ENCODE measurements around the gene HLF. TPM values are rescaled to one million over a fixed set of nuclear protein-coding genes. Genes with fewer than 3 reads are reported as not detected.
"Not testable (repeated sequence)": the region's sequence is repeated elsewhere in the genome, so short reads cannot be mapped to it uniquely, and the experiment has no call there.

The HLF gene
- total RNA-seq, 5 donors from 2014 or later (not counting 1 experiment from before 2014, with no cell fraction given), result 0.55 to 5.2 (median 2.5) TPM

DNA sequence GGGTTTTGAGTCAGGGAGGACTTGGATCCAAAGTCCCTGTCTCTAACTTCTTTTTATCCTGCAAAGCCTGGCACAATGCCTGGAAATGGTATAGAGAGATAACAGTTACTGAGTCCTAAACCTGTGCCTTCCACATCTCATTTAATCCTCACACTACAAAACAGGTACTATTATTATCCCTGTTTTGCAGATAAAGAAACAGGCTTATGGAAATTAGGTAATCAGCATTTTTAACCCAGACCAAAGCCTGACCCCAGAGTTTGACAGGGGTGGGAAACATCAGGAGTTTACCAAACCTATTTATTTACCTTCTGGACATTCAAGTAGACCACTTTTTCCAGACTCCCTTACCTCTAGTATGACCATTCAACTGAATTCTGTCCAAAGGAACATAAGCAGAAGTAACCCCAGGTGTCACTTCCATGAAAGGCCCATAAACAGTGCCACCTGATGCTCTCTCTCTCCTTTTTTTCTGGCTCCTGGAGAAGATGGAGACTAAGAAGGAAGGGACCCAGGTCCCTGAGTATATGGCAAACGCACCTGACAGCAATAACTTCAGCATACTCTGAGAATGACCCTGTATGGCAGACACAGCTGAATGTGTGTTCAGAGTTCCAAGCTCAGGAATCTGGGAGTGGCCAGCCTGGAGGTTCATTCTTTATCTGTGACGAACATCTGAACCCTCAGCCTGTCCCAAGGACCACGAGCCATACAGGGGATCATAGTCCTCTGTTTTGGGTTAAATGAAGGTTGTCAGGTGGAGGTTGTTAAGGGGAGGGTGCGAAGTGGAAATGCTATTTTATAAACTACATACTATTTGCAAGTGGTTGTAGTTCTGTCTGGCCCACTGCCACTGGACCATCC, 62.7 kb downstream of the HLF start:
- POLR2A ChIA-PET, result no interaction called here
- H3K4me3 ChIP-seq (ENCODE audit: control insufficient read depth in 1 of 2, extremely low read depth in 1 of 2, low read length in 1 of 2), result no peak overlapping the region
- no peak for ATAC-seq (replicated peaks in 1 of 4)
- Mint-ChIP-seq H3K36me3 (no peaks in the 10 kb centered on the region), H3K4me1 (peaks cover 0 to 3% (median 0%) of the 10 kb centered on the region in 3 donors), H3K27ac (no peak overlapping the region), H3K9me3 (peaks cover 0 to 8% (median 2%) of the 10 kb centered on the region in 3 donors), H3K4me3 (no peak overlapping the region), H3K27me3 (peaks cover 0 to 6% of the 10 kb centered on the region in 2 donors)
- CTCF ChIA-PET, result no interaction called here
- H3K36me3 ChIP-seq (ENCODE audit: control insufficient read depth in 2 of 2, extremely low read depth in 1 of 2, insufficient read depth in 1 of 2, low read length in 1 of 2), result no peaks in the 10 kb centered on the region
- DNase-seq, result no peak
- WGBS (ENCODE audit: insufficient coverage), result no CpG with 5 or more reads among the region's 4 CpGs
- H3K27ac ChIP-seq (ENCODE audit: low read length), result no peak overlapping the region
- no peaks in the 10 kb centered on the region for H3K4me1 ChIP-seq (ENCODE audit: control insufficient read depth in 1 of 2, extremely low read depth in 1 of 2, insufficient read depth in 2 of 2, low read length in 2 of 2)
- no peaks in the 10 kb centered on the region for H3K9me3 ChIP-seq
- H3K27me3 ChIP-seq (replicated peaks in 1 of 2; ENCODE audit: control insufficient read depth in 2 of 2, extremely low read depth in 1 of 2, insufficient read depth in 2 of 2, low read length in 1 of 2), result no peaks in the 10 kb centered on the region

DNA sequence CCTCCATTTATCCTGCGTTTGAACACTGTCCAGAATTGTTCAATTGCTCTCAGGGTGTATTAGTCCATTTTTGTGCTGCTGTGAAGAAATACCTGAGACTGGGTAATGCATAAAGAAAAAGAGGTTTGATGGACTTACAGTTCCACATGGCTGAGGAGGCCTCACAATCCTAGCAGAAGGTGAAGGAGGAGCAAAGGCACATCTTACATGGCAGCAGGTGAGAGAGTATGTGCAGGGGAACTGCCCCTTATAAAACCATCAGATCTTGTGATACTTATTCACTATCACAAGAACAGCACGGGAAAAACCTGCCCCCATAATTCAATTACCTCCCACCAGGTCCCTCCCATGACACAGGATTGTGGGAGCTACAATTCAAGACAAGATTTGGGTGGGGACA, 63.8 kb downstream of the HLF start:
- H3K36me3 Mint-ChIP-seq; H3K27ac ChIP-seq (ENCODE audit: low read length); H3K27ac Mint-ChIP-seq; H3K4me3 ChIP-seq (ENCODE audit: control insufficient read depth in 1 of 2, extremely low read depth in 1 of 2, low read length in 1 of 2); ATAC-seq (replicated peaks in 1 of 4); H3K4me1 Mint-ChIP-seq; H3K27me3 ChIP-seq (replicated peaks in 1 of 2; ENCODE audit: control insufficient read depth in 2 of 2, extremely low read depth in 1 of 2, insufficient read depth in 2 of 2, low read length in 1 of 2); H3K9me3 Mint-ChIP-seq; DNase-seq; H3K4me1 ChIP-seq (ENCODE audit: control insufficient read depth in 1 of 2, extremely low read depth in 1 of 2, insufficient read depth in 2 of 2, low read length in 2 of 2); H3K4me3 Mint-ChIP-seq; POLR2A ChIA-PET; H3K27me3 Mint-ChIP-seq; H3K36me3 ChIP-seq (ENCODE audit: control insufficient read depth in 2 of 2, extremely low read depth in 1 of 2, insufficient read depth in 1 of 2, low read length in 1 of 2); H3K9me3 ChIP-seq; CTCF ChIA-PET: not testable (repeated sequence)
- no CpG with 5 or more reads among the region's 2 CpGs for WGBS (ENCODE audit: insufficient coverage)

DNA sequence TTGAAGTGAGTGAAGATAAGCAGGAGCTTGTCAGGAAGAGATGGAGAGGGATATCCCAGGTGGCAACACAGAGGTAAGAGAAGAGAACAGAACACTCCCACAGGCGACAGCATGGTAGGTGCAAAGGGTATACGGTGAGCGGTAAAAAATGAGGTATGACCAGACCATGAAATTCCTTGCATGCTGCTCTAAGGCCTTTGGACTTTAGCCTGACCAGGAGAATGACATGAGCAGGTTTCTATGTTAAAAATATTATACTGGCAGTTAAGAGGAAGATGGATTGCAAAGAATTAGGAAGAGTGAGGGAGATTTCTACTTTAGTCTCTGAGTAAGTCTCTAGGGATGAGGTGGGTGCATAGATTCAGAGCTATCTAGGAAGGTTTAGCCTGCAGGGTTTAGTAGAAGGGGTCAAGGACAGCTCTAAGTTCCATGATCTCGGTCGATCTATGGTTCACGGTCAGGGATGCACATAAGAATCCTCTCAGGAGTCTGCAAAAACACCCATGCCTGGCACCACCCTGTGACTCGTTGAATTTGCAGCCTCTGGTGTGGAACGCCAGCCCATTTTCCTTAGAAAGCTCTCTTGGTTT, 65.7 kb downstream of the HLF start:
- peaks cover 0 to 4% of the 10 kb centered on the region in 2 donors for H3K27me3 Mint-ChIP-seq
- CTCF ChIA-PET, result no interaction called here
- POLR2A ChIA-PET, result interaction anchor here in 1 of 2 donors (0.5 kb wide), 1 partner anchor 256 kb away, joined by 7 read pairs; no protein-coding TSS in a partner anchor
- Histone ChIP-seq H3K27me3 (replicated peaks in 1 of 2; ENCODE audit: control insufficient read depth in 2 of 2, extremely low read depth in 1 of 2, insufficient read depth in 2 of 2, low read length in 1 of 2) (no peaks in the 10 kb centered on the region), H3K36me3 (ENCODE audit: control insufficient read depth in 2 of 2, extremely low read depth in 1 of 2, insufficient read depth in 1 of 2, low read length in 1 of 2) (no peaks in the 10 kb centered on the region), H3K4me3 (ENCODE audit: control insufficient read depth in 1 of 2, extremely low read depth in 1 of 2, low read length in 1 of 2) (no peak overlapping the region), H3K27ac (ENCODE audit: low read length) (no peak overlapping the region), H3K9me3 (no peaks in the 10 kb centered on the region), H3K4me1 (ENCODE audit: control insufficient read depth in 1 of 2, extremely low read depth in 1 of 2, insufficient read depth in 2 of 2, low read length in 2 of 2) (no peaks in the 10 kb centered on the region)
- no peak overlapping the region for H3K27ac Mint-ChIP-seq
- no peak for DNase-seq
- no peak overlapping the region for H3K4me3 Mint-ChIP-seq
- H3K36me3 Mint-ChIP-seq, result no peaks in the 10 kb centered on the region
- H3K9me3 Mint-ChIP-seq, result peaks cover 0 to 8% (median 2%) of the 10 kb centered on the region in 3 donors
- 88% methylated on average over 7 of the region's 8 CpGs for WGBS (ENCODE audit: insufficient coverage)
- ATAC-seq (replicated peaks in 1 of 4), result no peak
- peaks cover 0 to 5% (median 0%) of the 10 kb centered on the region in 3 donors for H3K4me1 Mint-ChIP-seq

DNA sequence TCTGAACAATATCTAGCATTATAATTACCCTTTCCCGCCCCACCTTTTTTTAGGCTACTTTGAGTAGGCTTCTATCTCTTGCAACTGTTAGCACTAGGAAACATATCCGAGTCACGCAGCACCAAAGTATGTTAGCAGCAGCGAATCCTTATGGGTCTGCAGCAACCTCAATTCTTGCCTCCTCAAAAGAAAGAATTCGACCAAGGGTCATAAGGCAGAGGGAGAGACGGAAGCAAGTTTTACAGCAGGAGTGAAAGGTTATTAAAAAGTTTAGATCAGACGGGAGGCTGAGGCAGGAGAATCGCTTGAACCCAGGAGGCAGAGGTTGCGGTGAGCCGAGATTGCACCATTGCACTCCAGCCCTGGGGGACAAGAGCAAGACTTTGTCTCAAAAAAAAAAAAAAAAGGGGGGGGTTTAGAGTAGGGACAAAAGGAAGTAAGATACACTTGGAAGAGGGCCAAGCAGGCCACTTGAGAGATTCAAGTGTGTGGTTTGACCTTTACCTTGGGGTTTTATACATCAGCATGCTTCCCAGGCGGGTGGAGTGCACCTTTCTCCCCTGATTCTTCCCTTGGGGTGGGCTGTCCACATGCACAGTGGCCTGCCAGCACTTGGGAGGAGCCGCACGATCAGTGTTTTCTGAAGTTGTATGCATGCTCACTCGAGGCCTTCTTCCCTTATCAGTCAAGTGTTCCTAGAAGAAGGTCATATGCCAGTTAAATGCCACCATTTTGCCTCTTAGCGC, 67.7 kb downstream of the HLF start:
- WGBS (ENCODE audit: insufficient coverage), result 86% methylated on average over 7 of the region's 15 CpGs
- Histone ChIP-seq H3K27me3 (replicated peaks in 1 of 2; ENCODE audit: control insufficient read depth in 2 of 2, extremely low read depth in 1 of 2, insufficient read depth in 2 of 2, low read length in 1 of 2) (no peaks in the 10 kb centered on the region), H3K9me3 (no peaks in the 10 kb centered on the region), H3K4me3 (ENCODE audit: control insufficient read depth in 1 of 2, extremely low read depth in 1 of 2, low read length in 1 of 2) (no peak overlapping the region), H3K4me1 (ENCODE audit: control insufficient read depth in 1 of 2, extremely low read depth in 1 of 2, insufficient read depth in 2 of 2, low read length in 2 of 2) (no peaks in the 10 kb centered on the region), H3K36me3 (ENCODE audit: control insufficient read depth in 2 of 2, extremely low read depth in 1 of 2, insufficient read depth in 1 of 2, low read length in 1 of 2) (no peaks in the 10 kb centered on the region), H3K27ac (ENCODE audit: low read length) (no peak overlapping the region)
- Mint-ChIP-seq H3K4me3 (no peak overlapping the region), H3K36me3 (no peaks in the 10 kb centered on the region), H3K27ac (no peak overlapping the region), H3K4me1 (peaks cover 0 to 5% (median 0%) of the 10 kb centered on the region in 3 donors), H3K27me3 (peaks cover 0 to 5% of the 10 kb centered on the region in 2 donors), H3K9me3 (peaks cover 0 to 8% (median 2%) of the 10 kb centered on the region in 3 donors)
- ChIA-PET POLR2A (no interaction called here), CTCF (no interaction called here)
- ATAC-seq (replicated peaks in 1 of 4) (no peak), DNase-seq (no peak)

DNA sequence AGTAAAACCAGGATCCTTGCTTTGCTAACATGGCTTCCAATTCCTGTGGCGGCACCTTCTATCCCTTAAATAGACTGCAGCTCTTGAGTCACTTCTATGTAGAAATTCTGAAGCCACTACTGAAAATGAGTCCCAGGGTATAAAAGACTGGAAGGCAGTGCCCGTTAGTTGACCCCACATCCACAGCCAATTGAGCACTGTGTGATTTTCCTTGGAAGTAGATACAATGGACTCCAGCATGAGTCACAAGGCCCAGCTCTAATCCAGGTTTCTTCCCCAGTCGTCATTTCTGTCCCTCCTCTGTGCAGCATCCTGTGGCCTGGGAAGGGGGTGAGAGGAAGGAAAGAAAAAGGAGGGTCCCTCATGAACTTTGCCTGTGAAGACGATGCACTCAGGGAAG, 69.5 kb downstream of the HLF start:
- H3K9me3 ChIP-seq, result no peaks in the 10 kb centered on the region
- no peaks in the 10 kb centered on the region for H3K4me1 ChIP-seq (ENCODE audit: control insufficient read depth in 1 of 2, extremely low read depth in 1 of 2, insufficient read depth in 2 of 2, low read length in 2 of 2)
- no peaks in the 10 kb centered on the region for H3K9me3 Mint-ChIP-seq
- H3K4me3 Mint-ChIP-seq, result no peak overlapping the region
- no peak overlapping the region for H3K27ac ChIP-seq (ENCODE audit: low read length)
- H3K36me3 ChIP-seq (ENCODE audit: control insufficient read depth in 2 of 2, extremely low read depth in 1 of 2, insufficient read depth in 1 of 2, low read length in 1 of 2), result no peaks in the 10 kb centered on the region
- ChIA-PET CTCF (no interaction called here), POLR2A (no interaction called here)
- WGBS (ENCODE audit: insufficient coverage), result 63% methylated on average over 1 of the region's 4 CpGs
- no peak overlapping the region for H3K27ac Mint-ChIP-seq
- peaks cover 0 to 5% (median 0%) of the 10 kb centered on the region in 3 donors for H3K4me1 Mint-ChIP-seq
- H3K4me3 ChIP-seq (ENCODE audit: control insufficient read depth in 1 of 2, extremely low read depth in 1 of 2, low read length in 1 of 2), result no peak overlapping the region
- no peaks in the 10 kb centered on the region for H3K36me3 Mint-ChIP-seq
- peaks cover 5 to 8% of the 10 kb centered on the region in 2 donors for H3K27me3 Mint-ChIP-seq
- no peak for ATAC-seq (replicated peaks in 1 of 4)
- no peak for DNase-seq
- H3K27me3 ChIP-seq (replicated peaks in 1 of 2; ENCODE audit: control insufficient read depth in 2 of 2, extremely low read depth in 1 of 2, insufficient read depth in 2 of 2, low read length in 1 of 2), result peaks cover 0 to under 1% of the 10 kb centered on the region in 2 experiments

DNA sequence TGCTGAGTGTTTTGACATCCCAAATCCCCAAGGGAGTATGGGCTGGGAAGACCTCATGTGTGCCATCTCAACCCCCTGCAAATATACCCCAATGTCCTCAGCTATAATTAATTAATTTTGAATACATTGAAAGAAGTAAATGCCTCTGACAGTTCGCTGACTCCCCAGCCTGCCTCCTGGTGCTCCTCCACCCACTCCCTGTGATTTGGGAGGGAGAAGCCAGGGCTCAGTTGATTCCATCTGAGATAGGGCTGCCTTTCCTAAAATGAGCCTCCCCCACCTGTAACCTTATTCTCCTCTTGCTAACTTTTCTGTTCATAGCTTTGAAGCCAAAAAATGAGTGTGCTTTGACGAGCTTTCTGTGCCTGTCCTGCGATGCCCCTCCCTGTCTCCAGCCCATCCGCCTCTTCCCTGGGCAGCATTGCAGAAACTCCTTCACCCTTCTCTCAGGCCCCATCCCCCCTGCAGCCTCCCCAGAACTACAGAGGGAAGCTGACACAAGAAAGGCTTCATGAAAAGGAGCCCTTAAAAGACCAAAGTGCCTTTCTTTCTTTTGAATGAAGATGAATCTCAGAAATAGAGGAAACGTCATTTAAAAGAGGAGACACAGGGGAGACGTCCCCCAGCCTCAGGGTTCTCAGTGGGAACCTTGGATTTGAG, 70.3 kb downstream of the HLF start:
- Histone ChIP-seq H3K27me3 (replicated peaks in 1 of 2; ENCODE audit: control insufficient read depth in 2 of 2, extremely low read depth in 1 of 2, insufficient read depth in 2 of 2, low read length in 1 of 2) (peaks cover 0 to 3% of the 10 kb centered on the region in 2 experiments), H3K9me3 (no peaks in the 10 kb centered on the region), H3K4me1 (ENCODE audit: control insufficient read depth in 1 of 2, extremely low read depth in 1 of 2, insufficient read depth in 2 of 2, low read length in 2 of 2) (no peaks in the 10 kb centered on the region), H3K27ac (ENCODE audit: low read length) (no peak overlapping the region), H3K36me3 (ENCODE audit: control insufficient read depth in 2 of 2, extremely low read depth in 1 of 2, insufficient read depth in 1 of 2, low read length in 1 of 2) (no peaks in the 10 kb centered on the region), H3K4me3 (ENCODE audit: control insufficient read depth in 1 of 2, extremely low read depth in 1 of 2, low read length in 1 of 2) (no peak overlapping the region)
- no peak for DNase-seq
- H3K27me3 Mint-ChIP-seq, result peaks cover 5 to 14% of the 10 kb centered on the region in 2 donors
- no peak overlapping the region for H3K4me3 Mint-ChIP-seq
- 64% methylated on average over 3 of the region's 6 CpGs for WGBS (ENCODE audit: insufficient coverage)
- no peaks in the 10 kb centered on the region for H3K36me3 Mint-ChIP-seq
- no peak overlapping the region for H3K27ac Mint-ChIP-seq
- POLR2A ChIA-PET, result no interaction called here
- H3K9me3 Mint-ChIP-seq, result no peaks in the 10 kb centered on the region
- no peak for ATAC-seq (replicated peaks in 1 of 4)
- H3K4me1 Mint-ChIP-seq, result peaks cover 0 to 12% (median 0%) of the 10 kb centered on the region in 3 donors
- CTCF ChIA-PET, result no interaction called here
